ENCODE data around the gene DLG2.

DLG2 gene

DNA sequence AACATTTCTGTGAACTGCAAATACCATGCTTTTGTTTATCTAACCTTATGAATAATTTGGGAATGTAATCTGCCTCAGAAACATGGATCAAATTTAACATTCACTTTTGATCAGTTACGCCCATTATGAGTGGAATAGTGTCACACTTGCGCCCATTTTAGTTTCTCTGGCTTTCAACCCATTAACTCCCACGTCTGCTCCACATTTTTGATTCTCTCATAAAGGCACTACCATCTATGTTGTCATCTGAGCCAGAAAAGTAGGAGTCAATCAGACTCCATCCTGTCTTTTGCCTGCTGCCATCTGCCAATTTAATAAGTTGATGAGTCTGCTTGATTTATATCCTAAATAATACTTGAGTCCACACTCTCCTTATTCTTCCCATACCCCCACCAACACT, 1090.7 kb downstream of the DLG2 start:
- H3K27me3 ChIP-seq (ENCODE audit: control insufficient read depth, insufficient read depth, low read length, poor library complexity, severe bottlenecking) = no peaks in the 10 kb centered on the region
- WGBS, 2 experiments = 96% methylated on average over 3 of the region's 3 CpGs
- no peak overlapping the region for H3K4me3 ChIP-seq (ENCODE audit: insufficient read depth, low read depth, low read length)
- H3K27ac ChIP-seq (ENCODE audit: insufficient read depth, low read depth, low read length, poor library complexity, severe bottlenecking) = no peak overlapping the region
- no peaks in the 10 kb centered on the region for H3K4me1 ChIP-seq (ENCODE audit: control insufficient read depth, insufficient read depth, low read length)
- H3K36me3 ChIP-seq (ENCODE audit: control insufficient read depth, insufficient read depth, low read length) = no peaks in the 10 kb centered on the region
- no peaks in the 10 kb centered on the region for H3K9me3 ChIP-seq (ENCODE audit: control insufficient read depth, low read length)

DNA sequence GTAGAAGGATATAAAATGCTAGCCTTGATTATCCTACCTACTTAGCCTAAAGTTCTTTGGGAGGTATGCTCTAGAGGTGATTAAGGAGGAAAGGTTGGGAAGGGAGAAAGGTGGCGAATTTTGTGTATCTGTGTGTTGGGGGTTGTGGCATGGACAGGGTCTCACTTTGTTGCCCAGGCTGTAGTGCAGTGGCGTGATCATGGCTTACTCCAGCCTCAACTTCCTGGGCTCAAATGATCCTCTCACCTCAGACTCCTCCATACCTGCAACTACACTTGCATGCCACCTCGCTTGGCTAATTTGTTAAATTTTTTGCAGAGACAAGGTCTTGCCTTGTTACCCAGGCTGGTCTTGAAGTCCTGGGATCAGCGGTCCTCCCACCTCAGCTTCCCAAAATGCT, 1094.8 kb downstream of the DLG2 start:
- H3K27ac ChIP-seq (ENCODE audit: insufficient read depth, low read depth, low read length, poor library complexity, severe bottlenecking) = no peak overlapping the region
- WGBS, 2 experiments = 89 to 94% methylated on average over 4 of the region's 4 CpGs
- no peaks in the 10 kb centered on the region for H3K36me3 ChIP-seq (ENCODE audit: control insufficient read depth, insufficient read depth, low read length)

DNA sequence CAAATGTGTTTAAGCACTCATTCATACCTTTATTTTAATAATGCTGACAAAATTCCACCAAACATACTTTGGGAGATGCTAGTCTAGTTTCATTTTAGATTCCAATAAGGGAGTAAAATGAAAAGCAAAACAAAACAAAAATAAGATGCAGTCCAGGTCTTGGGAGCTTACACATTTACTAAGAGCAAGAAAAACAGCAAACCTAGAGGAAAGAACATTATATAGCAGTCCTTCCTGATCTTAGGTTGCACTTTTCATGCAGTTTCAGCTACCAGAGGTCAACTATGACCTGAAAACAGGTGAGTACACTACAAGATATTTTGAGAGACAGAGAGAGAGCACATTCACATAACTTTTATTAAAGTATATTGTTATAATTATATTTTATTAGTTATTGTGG, 1100.9 kb downstream of the DLG2 start:
- H3K4me3 ChIP-seq (ENCODE audit: insufficient read depth, low read depth, low read length) = no peak overlapping the region
- no peaks in the 10 kb centered on the region for H3K36me3 ChIP-seq (ENCODE audit: control insufficient read depth, insufficient read depth, low read length)
- no peaks in the 10 kb centered on the region for H3K4me1 ChIP-seq (ENCODE audit: control insufficient read depth, insufficient read depth, low read length)
- H3K9me3 ChIP-seq (ENCODE audit: control insufficient read depth, low read length) = no peaks in the 10 kb centered on the region
- no peaks in the 10 kb centered on the region for H3K27me3 ChIP-seq (ENCODE audit: control insufficient read depth, insufficient read depth, low read length, poor library complexity, severe bottlenecking)
- H3K27ac ChIP-seq (ENCODE audit: insufficient read depth, low read depth, low read length, poor library complexity, severe bottlenecking) = no peak overlapping the region

More for the DNA sequence above, 1094.8 kb downstream of the DLG2 start:
- Histone ChIP-seq H3K4me1 (ENCODE audit: control insufficient read depth, insufficient read depth, low read length) (no peaks in the 10 kb centered on the region), H3K4me3 (ENCODE audit: insufficient read depth, low read depth, low read length) (no peak overlapping the region), H3K27me3 (ENCODE audit: control insufficient read depth, insufficient read depth, low read length, poor library complexity, severe bottlenecking) (no peaks in the 10 kb centered on the region), H3K9me3 (ENCODE audit: control insufficient read depth, low read length) (no peaks in the 10 kb centered on the region)

DNA sequence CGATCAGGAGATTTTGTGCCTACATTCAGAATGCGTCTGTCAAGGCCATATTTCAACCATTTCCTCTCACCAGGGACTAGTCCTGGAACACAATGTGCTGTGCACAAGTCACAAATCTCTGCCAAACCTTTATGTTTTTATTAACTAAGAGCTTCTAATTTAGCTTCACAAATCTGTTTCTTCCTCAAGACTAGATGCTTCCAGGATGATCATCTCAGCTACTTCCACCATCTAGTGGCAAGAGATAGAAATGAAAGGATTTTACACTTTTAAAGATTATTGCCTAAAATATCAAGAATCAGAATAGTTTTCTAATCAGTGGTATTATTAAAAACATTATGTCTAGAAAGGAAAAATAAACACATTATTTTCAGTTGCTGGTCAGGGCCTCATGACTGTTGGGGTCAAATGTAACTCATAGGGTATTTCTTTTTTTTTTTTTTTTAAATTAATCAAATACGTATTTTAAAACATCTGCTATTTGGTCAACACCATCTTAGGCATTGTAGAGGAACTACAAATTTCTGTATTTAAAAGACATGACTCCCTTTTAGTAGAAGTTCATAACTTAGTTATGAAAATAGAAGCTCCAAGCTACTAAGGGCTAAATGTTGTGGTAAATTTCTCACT, 1102.6 kb downstream of the DLG2 start:
- H3K27ac ChIP-seq (ENCODE audit: insufficient read depth, low read depth, low read length, poor library complexity, severe bottlenecking) = no peak overlapping the region
- H3K9me3 ChIP-seq (ENCODE audit: control insufficient read depth, low read length) = no peaks in the 10 kb centered on the region
- H3K4me1 ChIP-seq (ENCODE audit: control insufficient read depth, insufficient read depth, low read length) = no peaks in the 10 kb centered on the region
- 81% methylated on average over 2 of the region's 3 CpGs for WGBS, 2 experiments
- no peak overlapping the region for H3K4me3 ChIP-seq (ENCODE audit: insufficient read depth, low read depth, low read length)
- H3K27me3 ChIP-seq (ENCODE audit: control insufficient read depth, insufficient read depth, low read length, poor library complexity, severe bottlenecking) = no peaks in the 10 kb centered on the region
- H3K36me3 ChIP-seq (ENCODE audit: control insufficient read depth, insufficient read depth, low read length) = no peaks in the 10 kb centered on the region

DNA sequence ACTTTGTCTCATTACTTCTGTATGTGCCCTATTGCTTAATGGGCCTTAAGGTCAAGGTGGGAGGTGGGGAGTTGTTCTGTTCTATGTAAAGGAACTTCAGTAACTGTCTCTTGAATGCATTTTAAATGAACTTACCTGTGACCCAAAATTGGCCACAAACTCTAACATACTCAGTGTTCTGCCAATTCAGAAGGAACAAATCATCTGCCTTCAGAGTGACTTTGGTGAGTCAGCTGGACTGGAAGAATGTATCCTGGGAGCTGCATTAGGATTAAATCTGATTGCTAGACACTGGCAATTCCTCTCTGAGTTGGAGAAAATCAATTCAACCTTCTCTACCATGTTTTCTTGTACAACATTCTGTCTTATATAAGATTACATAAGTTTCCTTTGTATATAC, 1104.8 kb downstream of the DLG2 start:
- Histone ChIP-seq H3K4me3 (ENCODE audit: insufficient read depth, low read depth, low read length) (no peak overlapping the region), H3K9me3 (ENCODE audit: control insufficient read depth, low read length) (no peaks in the 10 kb centered on the region), H3K27ac (ENCODE audit: insufficient read depth, low read depth, low read length, poor library complexity, severe bottlenecking) (no peak overlapping the region), H3K4me1 (ENCODE audit: control insufficient read depth, insufficient read depth, low read length) (no peaks in the 10 kb centered on the region), H3K27me3 (ENCODE audit: control insufficient read depth, insufficient read depth, low read length, poor library complexity, severe bottlenecking) (no peaks in the 10 kb centered on the region), H3K36me3 (ENCODE audit: control insufficient read depth, insufficient read depth, low read length) (no peaks in the 10 kb centered on the region)

DNA sequence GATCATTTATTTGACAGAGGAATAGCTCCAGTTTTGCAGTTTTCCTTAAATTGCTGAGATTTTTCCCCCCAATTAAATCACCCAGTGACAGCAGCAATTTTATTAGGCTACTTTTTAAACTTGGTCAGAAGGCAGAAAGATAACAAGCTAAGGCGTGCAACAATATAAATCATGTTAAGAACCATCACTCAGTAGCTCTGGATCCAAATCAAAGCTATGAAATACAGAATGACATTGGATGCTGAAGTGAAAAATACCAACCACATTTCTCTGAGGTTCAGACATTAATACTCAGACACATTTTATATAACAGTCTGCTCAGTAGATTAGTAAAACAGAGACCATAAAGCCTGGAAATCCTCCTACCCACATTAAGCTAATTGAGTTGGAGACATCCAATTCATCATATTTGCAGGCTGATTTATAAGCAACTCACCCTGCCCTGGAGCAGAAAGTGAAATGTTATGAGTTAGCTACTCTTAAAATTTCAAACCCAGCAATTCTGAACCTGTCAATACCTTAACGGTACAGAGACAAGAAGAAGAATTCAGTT, 1108.4 kb downstream of the DLG2 start:
- H3K9me3 ChIP-seq (ENCODE audit: control insufficient read depth, low read length) = no peaks in the 10 kb centered on the region
- no peak overlapping the region for H3K4me3 ChIP-seq (ENCODE audit: insufficient read depth, low read depth, low read length)
- H3K36me3 ChIP-seq (ENCODE audit: control insufficient read depth, insufficient read depth, low read length) = no peaks in the 10 kb centered on the region
- WGBS, 2 experiments = 84 to 100% methylated on average over 1 to 2 of the region's 2 CpGs
- H3K27me3 ChIP-seq (ENCODE audit: control insufficient read depth, insufficient read depth, low read length, poor library complexity, severe bottlenecking) = no peaks in the 10 kb centered on the region
- no peaks in the 10 kb centered on the region for H3K4me1 ChIP-seq (ENCODE audit: control insufficient read depth, insufficient read depth, low read length)
- H3K27ac ChIP-seq (ENCODE audit: insufficient read depth, low read depth, low read length, poor library complexity, severe bottlenecking) = no peak overlapping the region

DNA sequence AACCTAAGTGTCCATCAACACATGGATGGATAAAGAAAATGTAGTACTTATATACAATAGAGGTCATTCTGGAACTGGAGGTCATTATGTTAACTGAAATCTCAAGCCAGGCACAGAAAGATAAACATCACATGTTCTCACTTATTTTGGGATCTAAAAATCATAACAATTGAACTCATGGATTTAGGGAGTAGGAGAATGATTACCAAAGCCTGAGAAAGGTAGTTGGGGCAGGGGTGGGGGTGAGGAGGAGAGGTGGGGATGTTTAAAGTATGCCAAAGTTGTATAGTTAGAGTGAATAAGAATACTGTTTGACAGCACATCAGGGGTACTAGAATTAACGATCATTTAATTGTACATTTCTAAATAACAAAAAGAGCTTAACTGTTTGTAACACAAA, 1112.7 kb downstream of the DLG2 start:
- H3K4me1 ChIP-seq (ENCODE audit: control insufficient read depth, insufficient read depth, low read length) = no peaks in the 10 kb centered on the region
- no peaks in the 10 kb centered on the region for H3K9me3 ChIP-seq (ENCODE audit: control insufficient read depth, low read length)
- no peak overlapping the region for H3K27ac ChIP-seq (ENCODE audit: insufficient read depth, low read depth, low read length, poor library complexity, severe bottlenecking)
- no peak overlapping the region for H3K4me3 ChIP-seq (ENCODE audit: insufficient read depth, low read depth, low read length)
- no peaks in the 10 kb centered on the region for H3K27me3 ChIP-seq (ENCODE audit: control insufficient read depth, insufficient read depth, low read length, poor library complexity, severe bottlenecking)
- no CpG with 5 or more reads among the region's 1 CpG for WGBS, 2 experiments
- no peaks in the 10 kb centered on the region for H3K36me3 ChIP-seq (ENCODE audit: control insufficient read depth, insufficient read depth, low read length)

DNA sequence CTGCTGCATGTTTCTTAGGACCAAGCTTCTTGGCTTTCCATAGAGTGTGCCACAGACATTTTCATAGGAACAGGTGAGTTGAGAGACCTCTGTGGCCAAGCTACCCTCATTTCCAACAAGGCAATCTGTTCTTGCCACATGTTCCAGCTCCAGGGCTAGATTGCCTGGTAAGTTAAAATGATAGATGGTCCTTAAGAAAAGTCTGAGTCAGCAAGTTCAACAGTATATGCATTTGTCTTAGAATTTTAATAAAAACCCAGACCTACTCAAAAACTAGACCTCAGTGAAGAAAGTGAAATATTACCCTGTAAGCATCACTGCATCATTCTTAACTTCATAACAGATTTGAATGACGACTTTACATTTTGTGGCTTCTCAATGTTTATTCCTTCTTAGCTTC, 1123.6 kb downstream of the DLG2 start:
- Histone ChIP-seq H3K27ac (ENCODE audit: insufficient read depth, low read depth, low read length, poor library complexity, severe bottlenecking) (no peak overlapping the region), H3K4me1 (ENCODE audit: control insufficient read depth, insufficient read depth, low read length) (no peaks in the 10 kb centered on the region), H3K27me3 (ENCODE audit: control insufficient read depth, insufficient read depth, low read length, poor library complexity, severe bottlenecking) (no peaks in the 10 kb centered on the region), H3K9me3 (ENCODE audit: control insufficient read depth, low read length) (no peaks in the 10 kb centered on the region), H3K4me3 (ENCODE audit: insufficient read depth, low read depth, low read length) (no peak overlapping the region), H3K36me3 (ENCODE audit: control insufficient read depth, insufficient read depth, low read length) (no peaks in the 10 kb centered on the region)
- 80 to 87% methylated on average over 1 of the region's 1 CpG for WGBS, 2 experiments

DNA sequence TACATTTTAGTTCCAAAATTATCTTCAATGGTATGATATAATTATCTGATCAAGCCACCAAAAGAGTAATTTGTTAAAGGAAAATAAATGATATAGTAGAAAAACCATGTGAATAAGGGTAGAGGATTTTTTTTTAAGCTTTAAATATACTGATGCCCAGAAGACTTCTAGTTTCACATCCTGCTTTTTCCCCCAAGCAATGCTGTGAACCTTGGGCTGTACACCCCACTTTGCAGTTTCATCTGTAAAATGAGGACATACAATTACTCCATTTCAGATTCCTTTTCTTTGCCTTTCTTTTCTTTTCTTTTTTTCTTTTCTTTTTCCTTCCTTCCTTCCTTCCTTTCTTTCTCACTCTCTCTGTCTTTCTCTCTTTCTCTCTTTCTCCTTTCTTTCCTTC, 1125.4 kb downstream of the DLG2 start:
- no peaks in the 10 kb centered on the region for H3K4me1 ChIP-seq (ENCODE audit: control insufficient read depth, insufficient read depth, low read length)

DNA sequence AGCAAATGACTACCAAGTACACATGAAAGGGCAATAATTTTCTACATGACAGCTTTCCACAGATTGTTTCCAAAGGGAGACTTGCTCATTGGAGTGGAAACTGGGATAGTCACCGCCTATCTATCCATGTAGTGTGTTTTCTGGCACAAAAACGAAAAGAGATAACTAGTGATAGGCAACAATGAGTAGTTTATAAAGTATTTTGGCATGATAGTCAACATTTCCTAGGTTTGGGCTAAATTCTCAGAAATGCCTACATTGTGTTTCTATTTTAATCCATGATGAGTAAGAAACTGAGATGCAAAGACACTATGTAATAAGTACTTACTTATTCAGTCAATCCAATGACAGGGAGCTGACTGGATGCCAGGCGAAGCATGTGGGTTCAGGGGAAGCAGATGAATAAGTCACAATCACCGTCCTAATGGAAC, 1129.1 kb downstream of the DLG2 start:
- WGBS, 2 experiments = 91 to 92% methylated on average over 4 of the region's 4 CpGs
- H3K4me1 ChIP-seq (ENCODE audit: control insufficient read depth, insufficient read depth, low read length) = no peaks in the 10 kb centered on the region
- H3K27ac ChIP-seq (ENCODE audit: insufficient read depth, low read depth, low read length, poor library complexity, severe bottlenecking) = no peak overlapping the region
- H3K36me3 ChIP-seq (ENCODE audit: control insufficient read depth, insufficient read depth, low read length) = no peaks in the 10 kb centered on the region
- no peaks in the 10 kb centered on the region for H3K27me3 ChIP-seq (ENCODE audit: control insufficient read depth, insufficient read depth, low read length, poor library complexity, severe bottlenecking)
- H3K4me3 ChIP-seq (ENCODE audit: insufficient read depth, low read depth, low read length) = no peak overlapping the region
- H3K9me3 ChIP-seq (ENCODE audit: control insufficient read depth, low read length) = no peaks in the 10 kb centered on the region

More for the DNA sequence above, 1125.4 kb downstream of the DLG2 start:
- Histone ChIP-seq H3K9me3 (ENCODE audit: control insufficient read depth, low read length) (no peaks in the 10 kb centered on the region), H3K36me3 (ENCODE audit: control insufficient read depth, insufficient read depth, low read length) (no peaks in the 10 kb centered on the region), H3K4me3 (ENCODE audit: insufficient read depth, low read depth, low read length) (no peak overlapping the region), H3K27me3 (ENCODE audit: control insufficient read depth, insufficient read depth, low read length, poor library complexity, severe bottlenecking) (no peaks in the 10 kb centered on the region), H3K27ac (ENCODE audit: insufficient read depth, low read depth, low read length, poor library complexity, severe bottlenecking) (no peak overlapping the region)

DNA sequence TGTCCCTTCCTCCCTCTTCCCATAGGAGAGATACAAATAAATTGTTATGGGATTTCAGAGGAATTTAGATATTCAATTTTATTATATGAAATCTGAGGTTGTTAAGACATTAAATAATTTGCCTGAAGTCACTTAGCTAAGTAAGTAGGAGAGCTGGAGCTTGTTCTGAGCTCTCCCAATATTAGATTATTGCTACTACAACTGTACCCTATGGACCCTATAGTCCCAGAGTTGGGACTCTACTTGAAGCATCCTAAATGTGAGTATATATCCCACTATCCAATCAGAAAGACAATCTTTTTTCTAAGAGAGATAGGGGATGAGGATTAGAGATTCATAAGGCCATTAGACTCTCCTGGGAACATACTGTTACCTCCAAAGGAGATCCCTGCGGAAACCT, 1130.0 kb downstream of the DLG2 start:
- 86 to 100% methylated on average over 1 of the region's 1 CpG for WGBS, 2 experiments
- H3K36me3 ChIP-seq (ENCODE audit: control insufficient read depth, insufficient read depth, low read length) = no peaks in the 10 kb centered on the region
- H3K27me3 ChIP-seq (ENCODE audit: control insufficient read depth, insufficient read depth, low read length, poor library complexity, severe bottlenecking) = no peaks in the 10 kb centered on the region
- H3K4me1 ChIP-seq (ENCODE audit: control insufficient read depth, insufficient read depth, low read length) = no peaks in the 10 kb centered on the region
- H3K9me3 ChIP-seq (ENCODE audit: control insufficient read depth, low read length) = no peaks in the 10 kb centered on the region
- no peak overlapping the region for H3K4me3 ChIP-seq (ENCODE audit: insufficient read depth, low read depth, low read length)
- no peak overlapping the region for H3K27ac ChIP-seq (ENCODE audit: insufficient read depth, low read depth, low read length, poor library complexity, severe bottlenecking)
